NB4 (cell line): ENCODE results near the gene OR2M7.

Experiments
- DNase-seq: peaks from one replicate; pipeline ENCODE4 v3.0.0; 2010; ENCODE audit warnings: low read depth
- H3K4me3 ChIP-seq: one replicate; pipeline ENCODE4 v1.5.1; 2011; ENCODE audit warnings: mild to moderate bottlenecking, low read depth, low read length, moderate library complexity
- CTCF ChIP-seq: IDR thresholded peaks from one replicate; pipeline ENCODE4 v1.5.1; 2012; ENCODE audit warnings: low read depth, low read length
- MYC ChIP-seq: IDR thresholded peaks from 2 replicates; pipeline ENCODE4 v1.6.1; 2011; ENCODE audit warnings: low read depth, low read length
- POLR2A ChIP-seq: IDR thresholded peaks from 2 replicates; pipeline ENCODE4 v1.6.1; 2011; ENCODE audit warnings: mild to moderate bottlenecking; ENCODE audit not compliant: insufficient read length; ENCODE audit errors: extremely low read depth
- TF ChIP-seq, protein P1 (sequence below): IDR thresholded peaks from 2 replicates; pipeline ENCODE4 v1.6.1; 2011; ENCODE audit warnings: low read depth, low read length

Gene OR2M7

GRCh38 chr1:248324468-248324867 is at the start of gene OR2M7:
OR2M7 (minus strand) TSS chr1:248324568; CDS start chr1:248324568, 0 bp downstream.
- no peak within 1 kb of the TSS for H3K4me3 ChIP-seq
- DNase-seq = no peak
- TF ChIP-seq POLR2A (no peak), CTCF (no peak), MYC (no peak)
- TF ChIP-seq, protein P1, sequence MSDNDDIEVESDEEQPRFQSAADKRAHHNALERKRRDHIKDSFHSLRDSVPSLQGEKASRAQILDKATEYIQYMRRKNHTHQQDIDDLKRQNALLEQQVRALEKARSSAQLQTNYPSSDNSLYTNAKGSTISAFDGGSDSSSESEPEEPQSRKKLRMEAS = no peak

- no peak overlapping the region for H3K4me3 ChIP-seq
- DNase-seq = no peak
These were observed 49.4 kb upstream of the OR2M7 start for GRCh38 chr1:248373761-248374160.

GRCh38 chr1:248372394-248372793 is 48.0 kb upstream of the OR2M7 start:
- H3K4me3 ChIP-seq = no peak overlapping the region
- DNase-seq = no peak
- TF ChIP-seq CTCF (no peak), POLR2A (no peak), MYC (no peak)
- TF ChIP-seq, protein P1 = no peak

More at GRCh38 chr1:248373761-248374160, 49.4 kb upstream of the OR2M7 start:
- TF ChIP-seq, protein P1 = no peak
- TF ChIP-seq POLR2A (no peak), CTCF (no peak), MYC (no peak)

DNA sequence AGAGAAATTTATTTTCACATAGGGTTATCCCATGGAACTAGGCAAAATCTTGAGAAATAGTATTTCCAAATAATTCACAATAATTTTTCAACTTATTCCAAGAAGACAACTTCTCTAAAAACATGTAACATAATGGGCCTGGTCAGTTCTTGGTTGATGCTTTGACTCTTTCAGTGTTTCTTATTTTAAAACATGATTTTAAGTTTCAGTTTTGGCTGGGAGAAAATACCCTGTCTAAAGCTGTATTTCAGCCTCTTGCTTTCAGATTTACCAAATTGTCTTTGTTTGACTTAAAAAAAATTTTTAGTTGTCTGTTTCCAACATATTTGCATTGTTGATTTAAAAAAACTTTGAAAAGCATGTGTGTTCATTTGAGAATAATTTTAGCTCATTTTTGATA is 42.2 kb upstream of the OR2M7 start:
- H3K4me3 ChIP-seq = no peak overlapping the region
- no peak for DNase-seq
- TF ChIP-seq CTCF (no peak), POLR2A (no peak), MYC (no peak)
- TF ChIP-seq, protein P1 = no peak

DNA sequence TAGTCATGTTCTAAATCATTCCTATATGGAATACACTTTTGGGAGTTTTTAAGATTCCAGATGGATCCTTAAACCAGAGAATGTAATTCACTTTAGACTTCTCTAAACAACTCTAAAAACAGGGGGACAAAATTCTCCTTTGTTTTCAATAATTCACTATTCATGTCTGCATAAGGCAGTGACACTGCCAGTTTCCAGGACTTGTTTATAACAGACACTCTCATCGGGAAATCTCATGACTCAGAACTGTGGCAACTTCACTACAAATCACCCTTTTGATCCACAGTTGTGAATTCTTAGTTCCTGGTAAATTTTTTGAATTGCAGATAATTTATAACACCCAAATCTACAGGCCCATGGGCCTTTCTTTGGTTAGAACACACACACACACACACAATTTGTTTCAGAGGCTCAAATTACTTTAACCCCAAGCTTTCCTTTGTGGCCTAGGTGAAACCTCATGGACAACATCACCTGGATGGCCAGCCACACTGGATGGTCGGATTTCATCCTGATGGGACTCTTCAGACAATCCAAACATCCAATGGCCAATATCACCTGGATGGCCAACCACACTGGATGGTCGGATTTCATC is 36.9 kb upstream of the OR2M7 start, which contains the start of gene OR2T4:
Gene OR2T4, plus strand, starts transcription at position 545 of the 595 bp plus-strand sequence. Its CDS starts 0 bp downstream, at position 545.
- no peak for DNase-seq
- no peak within 1 kb of the TSS for H3K4me3 ChIP-seq
- TF ChIP-seq POLR2A (no peak), CTCF (no peak), MYC (no peak)
- TF ChIP-seq, protein P1 = no peak
